Brain microvascular endothelial cell (primary cell): ENCODE results near the gene ABL1.

Experiments used
- DNase-seq: peaks from one replicate; pipeline ENCODE4 v3.0.0-alpha.2; 2020
- H3K27ac ChIP-seq: fragments of 250-450 bp; sonication (Bioruptor Pico); 2 replicates; pipeline ENCODE4 v1.5.1; 2020; ENCODE audit warnings: mild to moderate bottlenecking, moderate library complexity
- H3K27me3 ChIP-seq: fragments of 250-450 bp; sonication (Bioruptor Pico); replicated peaks from 2 replicates; pipeline ENCODE4 v1.5.1; 2020; ENCODE audit warnings: mild to moderate bottlenecking
- H3K36me3 ChIP-seq: fragments of 250-450 bp; sonication (Bioruptor Pico); replicated peaks from 2 replicates; pipeline ENCODE4 v1.5.1; 2020; ENCODE audit warnings: mild to moderate bottlenecking
- H3K4me3 ChIP-seq: 2 replicates; pipeline ENCODE4 v1.5.1; 2011; ENCODE audit warnings: low read depth, mild to moderate bottlenecking, control low read depth, low read length, moderate library complexity
- CTCF ChIP-seq: IDR thresholded peaks from 2 replicates; pipeline ENCODE4 v1.5.1; 2011; ENCODE audit warnings: low read depth, mild to moderate bottlenecking, moderate library complexity, low read length, control low read depth, inconsistent platforms; ENCODE audit errors: missing control alignments
- in situ Hi-C: cut with HindIII; loops from 2 replicates; pipeline ENCODE4 v1.10.0; 2017; ENCODE audit warnings: low sequenced_read_pairs, low pct_ligation_motif_present

Gene ABL1

GRCh38 chr9:130839132-130840111 is 4.4 kb downstream of the ABL1 start:
- peak overlapping the region; percentile 14 for H3K27ac ChIP-seq
- H3K4me3 ChIP-seq = no peak overlapping the region
- no peak for DNase-seq
- TF ChIP-seq CTCF = no peak
- no peaks in the 10 kb centered on the region for H3K36me3 ChIP-seq
- no peaks in the 10 kb centered on the region for H3K27me3 ChIP-seq
- in situ Hi-C loops = no loop called here

DNA sequence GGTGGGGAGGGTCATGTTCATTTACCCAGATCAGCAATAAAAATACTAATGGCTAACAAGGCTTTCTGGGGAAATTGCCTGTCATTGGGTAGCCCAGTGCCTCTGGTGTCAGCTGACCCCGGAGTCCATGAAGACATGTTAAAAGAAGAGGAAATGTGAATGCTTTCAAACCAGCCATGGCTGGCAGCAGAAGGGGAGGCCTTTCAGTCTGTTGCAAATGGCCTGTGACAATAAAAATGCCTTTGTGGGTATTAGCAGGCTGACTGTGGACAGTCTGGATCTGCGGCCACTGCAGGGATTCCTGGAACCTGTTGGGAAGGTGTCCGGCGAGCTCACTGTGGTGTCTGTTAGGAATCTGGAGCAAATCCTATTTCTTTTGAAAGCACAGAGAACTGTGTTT is 7.5 kb downstream of the ABL1 start:
- in situ Hi-C loops = no loop called here
- no peak overlapping the region for H3K4me3 ChIP-seq
- no peak for TF ChIP-seq CTCF
- no peak overlapping the region for H3K27ac ChIP-seq
- DNase-seq = no peak
- H3K36me3 ChIP-seq = peaks cover 2% of the 10 kb centered on the region
- H3K27me3 ChIP-seq = no peaks in the 10 kb centered on the region

GRCh38 chr9:130843049-130843908 is 8.2 kb downstream of the ABL1 start:
- no peak for TF ChIP-seq CTCF
- Histone ChIP-seq H3K27me3 (no peaks in the 10 kb centered on the region), H3K27ac (peak overlapping the region; percentile 97), H3K4me3 (no peak overlapping the region), H3K36me3 (peaks cover 2% of the 10 kb centered on the region)
- DNase-seq = no peak
- in situ Hi-C loops = no loop called here

DNA sequence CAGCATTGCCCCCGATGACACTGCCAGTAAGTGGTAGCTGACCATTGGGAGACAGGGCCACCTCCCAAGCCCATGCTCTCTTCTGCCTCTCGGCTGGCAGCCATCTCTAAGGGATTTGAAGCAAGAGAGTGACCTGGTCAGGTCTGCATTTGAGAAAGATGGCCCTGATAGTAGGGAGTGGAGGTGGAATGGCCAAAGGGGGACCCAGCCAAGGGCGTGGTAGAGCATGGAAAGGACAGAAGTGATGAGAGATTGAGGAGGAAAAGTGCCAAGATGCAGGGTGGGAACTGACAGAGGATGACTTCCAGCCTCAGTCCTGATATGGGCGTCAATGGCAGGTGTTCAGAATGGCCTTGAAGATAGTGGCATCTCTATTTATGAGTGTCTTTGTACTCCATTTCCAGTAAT is 9.0 kb downstream of the ABL1 start:
- no peak overlapping the region for H3K4me3 ChIP-seq
- no peak for DNase-seq
- H3K36me3 ChIP-seq = peaks cover 2% of the 10 kb centered on the region
- in situ Hi-C loops = no loop called here
- peak overlapping the region; percentile 97 for H3K27ac ChIP-seq
- no peak for TF ChIP-seq CTCF
- H3K27me3 ChIP-seq = no peaks in the 10 kb centered on the region

GRCh38 chr9:130845254-130845653 is 10.2 kb downstream of the ABL1 start:
- peak overlapping the region; percentile 97 for H3K27ac ChIP-seq
- H3K36me3 ChIP-seq = peaks cover 6% of the 10 kb centered on the region
- no peak for DNase-seq
- peak overlapping the region; percentile 6 for H3K4me3 ChIP-seq
- no peaks in the 10 kb centered on the region for H3K27me3 ChIP-seq
- in situ Hi-C loops = no loop called here
- TF ChIP-seq CTCF = no peak
